GM19463 (cell line): ENCODE results near the gene LRMDA.

ENCODE experiments used
- ATAC-seq: cut with Tn5 transposase; IDR thresholded peaks from one replicate; pipeline ENCODE4 v1.9.1; 2021; ENCODE audit warnings: mild to moderate bottlenecking, moderate library complexity; ENCODE audit not compliant: unreplicated experiment

LRMDA gene

GRCh38 chr10:75568450-75569130, 137.2 kb downstream of the LRMDA start:
- peak; percentile 65 for ATAC-seq

GRCh38 chr10:75569506-75569905, 138.1 kb downstream of the LRMDA start:
- ATAC-seq: no peak

GRCh38 chr10:75572478-75572877, 141.1 kb downstream of the LRMDA start:
- ATAC-seq: no peak

- no peak for ATAC-seq
Measured at GRCh38 chr10:75575940-75576339, 144.5 kb downstream of the LRMDA start.

GRCh38 chr10:75582102-75582501, 150.7 kb downstream of the LRMDA start:
- no peak for ATAC-seq

GRCh38 chr10:75585294-75585693, 153.9 kb downstream of the LRMDA start:
- no peak for ATAC-seq

GRCh38 chr10:75586814-75587213, 155.4 kb downstream of the LRMDA start:
- ATAC-seq: no peak

GRCh38 chr10:75588031-75588430, 156.6 kb downstream of the LRMDA start:
- no peak for ATAC-seq

- no peak for ATAC-seq
Measured at GRCh38 chr10:75589895-75590654, 158.7 kb downstream of the LRMDA start.

- no peak for ATAC-seq
Measured at GRCh38 chr10:75592151-75592787, 160.8 kb downstream of the LRMDA start.

- ATAC-seq: no peak
Measured at GRCh38 chr10:75592791-75593643, 161.6 kb downstream of the LRMDA start.

GRCh38 chr10:75593692-75594556, 162.5 kb downstream of the LRMDA start:
- no peak for ATAC-seq

- ATAC-seq: no peak
Measured at GRCh38 chr10:75596930-75597620, 165.7 kb downstream of the LRMDA start.

- no peak for ATAC-seq
Measured at GRCh38 chr10:75597773-75598440, 166.5 kb downstream of the LRMDA start.

GRCh38 chr10:75598998-75599397, 167.6 kb downstream of the LRMDA start:
- ATAC-seq: no peak

GRCh38 chr10:75599875-75600648, 168.6 kb downstream of the LRMDA start:
- ATAC-seq: no peak

- ATAC-seq: no peak
Measured at GRCh38 chr10:75600833-75601232, 169.4 kb downstream of the LRMDA start.

- no peak for ATAC-seq
Measured at GRCh38 chr10:75602341-75602740, 170.9 kb downstream of the LRMDA start.
